ENCODE measurements around the gene TSHZ2. TPM values are rescaled to one million over a fixed set of nuclear protein-coding genes. Genes with fewer than 3 reads are reported as not detected.

TSHZ2 gene
- total RNA-seq, 1 experiment from 2014 or later: 0.07 TPM

- TF ChIP-seq CTCF (conservative IDR thresholded peaks at IDR 0.05): no peak
- H3T11ph ChIP-seq (ENCODE audit: low read length): no peak overlapping the region
- Mint-ChIP-seq H3K36me3 (ENCODE audit: insufficient read depth in 1 of 3, low read depth in 3 of 3) (no peaks in the 10 kb centered on the region), H3K27ac (no peak overlapping the region), H3K9me3 (no peaks in the 10 kb centered on the region; a peak in 1 of 5 replicates), H3K27me3 (ENCODE audit: low read depth) (no peaks in the 10 kb centered on the region; the same call in 1 of the 2 replicates), H3K4me3 (no peak overlapping the region), H3K4me1 (peaks cover 22 to 28% of the 10 kb centered on the region in 2 experiments)
- no peak overlapping the region for H2BK15ac ChIP-seq (ENCODE audit: low read depth, low read length)
- no peaks in the 10 kb centered on the region for H3K23me2 ChIP-seq (ENCODE audit: insufficient read length, low read depth, low read length, poor library complexity, severe bottlenecking)
- no peak overlapping the region for H4K5ac ChIP-seq (ENCODE audit: insufficient read length, low read depth, low read length)
- no peak overlapping the region for H3K9ac ChIP-seq (ENCODE audit: extremely low read depth, insufficient read length, low read length)
- no CpG with 5 or more reads among the region's 2 CpGs for WGBS (ENCODE audit: extremely low coverage, insufficient read length, low lambda C conversion rate)
- H3K9me3 ChIP-seq (ENCODE audit: control insufficient read depth, low read depth, low read length): no peaks in the 10 kb centered on the region
- H3K27ac ChIP-seq (ENCODE audit: insufficient read length, low read depth, low read length): no peak overlapping the region
- H2AFZ ChIP-seq (ENCODE audit: low read length): no peak overlapping the region
- H2AK5ac ChIP-seq (ENCODE audit: insufficient read length, low read length): no peak overlapping the region
- peaks cover 5% of the 10 kb centered on the region; the same call in 1 of the 2 replicates for H3K4me1 ChIP-seq (ENCODE audit: insufficient read depth, low read length)
- H4K8ac ChIP-seq (replicated peaks; ENCODE audit: insufficient read length, low read depth, low read length): no peak overlapping the region
- no peaks in the 10 kb centered on the region for H3K79me1 ChIP-seq (ENCODE audit: insufficient read depth, low read depth, low read length, poor library complexity, severe bottlenecking)
- H3K56ac ChIP-seq (ENCODE audit: insufficient read length, low read depth, low read length): no peak overlapping the region
- no peaks in the 10 kb centered on the region for H4K20me1 ChIP-seq (ENCODE audit: control insufficient read depth, insufficient read depth, insufficient read length)
- H3K18ac ChIP-seq (ENCODE audit: insufficient read length, low read depth, low read length): no peak overlapping the region
- H3K23ac ChIP-seq (ENCODE audit: insufficient read length, low read depth, low read length): no peak overlapping the region
- H3K4me2 ChIP-seq (ENCODE audit: insufficient read depth, insufficient read length, low read length): no peak overlapping the region
- H2BK5ac ChIP-seq (ENCODE audit: insufficient read length, low read length): no peak overlapping the region
- DNase-seq: no peak
- no peak overlapping the region for H3K14ac ChIP-seq (ENCODE audit: insufficient read depth, low read length)
- H2BK120ac ChIP-seq (ENCODE audit: low read depth, low read length, poor library complexity, severe bottlenecking): no peak overlapping the region
- H3K27me3 ChIP-seq (ENCODE audit: insufficient read depth, low read length): no peaks in the 10 kb centered on the region
- H2BK12ac ChIP-seq (ENCODE audit: insufficient read length, low read depth, low read length): no peak overlapping the region
- no peak overlapping the region for H2BK20ac ChIP-seq (ENCODE audit: low read depth, low read length, poor library complexity, severe bottlenecking)
- H4K91ac ChIP-seq (ENCODE audit: insufficient read length, low read depth, low read length): no peak overlapping the region
- H3K4ac ChIP-seq (ENCODE audit: low read depth, low read length): no peak overlapping the region
- no peaks in the 10 kb centered on the region for H3K79me2 ChIP-seq (ENCODE audit: insufficient read depth, low read length)
These were observed 340.8 kb downstream of the TSHZ2 start for GRCh38 chr20:53312957-53313356.

All from H9 (cell line).